T-helper 1 cell treated with Interleukin-12 subunit alpha and Interleukin-12 subunit beta and Interleukin-4 antibody, amounts not matched to agents 30 ng/mL and 1 ng/mL, for 36 hours (primary cell): ENCODE results near the gene SCRN3. TPM values are rescaled to one million over a fixed set of nuclear protein-coding genes. Genes with fewer than 3 reads are reported as not detected.
"Not testable (repeated sequence)": the region's sequence is repeated elsewhere in the genome, so short reads cannot be mapped to it uniquely, and the experiment has no call there.

Experiments used
- intact Hi-C: fragments of 100-400 bp; cut with micrococcal nuclease; formaldehyde crosslinking; loops from one replicate; pipeline ENCODE4 v1.15.1; 2024
- total RNA-seq: library from RNA; stranded (reverse); gene quantifications from 2 replicates; pipeline ENCODE4 v1.2.3, GENCODE V29; 2022

Gene SCRN3
- total RNA-seq: 18.0 and 18.5 TPM in 2 replicates

- intact Hi-C loops: loop anchor here (1.0 to 5.0 kb wide), 12 partner anchors 92 to 1872 kb away; partner anchors contain the start of genes ATF2, CDCA7, GPR155 and LNPK
Observed at GRCh38 chr2:174395284-174395968, at the start of gene SCRN3. Gene SCRN3, plus strand, starts transcription at chr2:174395730. Its CDS starts 2,554 bp downstream, at chr2:174398284.

GRCh38 chr2:174350018-174350417 is 45.5 kb upstream of the SCRN3 start:
- intact Hi-C loops: no loop called here

GRCh38 chr2:174350593-174351181 is 44.8 kb upstream of the SCRN3 start:
- intact Hi-C loops: no loop called here

GRCh38 chr2:174353004-174353403 is 42.5 kb upstream of the SCRN3 start:
- intact Hi-C loops: no loop called here

- intact Hi-C loops: no loop called here
Observed at GRCh38 chr2:174356347-174356746, 39.2 kb upstream of the SCRN3 start.

- intact Hi-C loops: not testable (repeated sequence)
Observed at GRCh38 chr2:174359663-174360062, 35.9 kb upstream of the SCRN3 start.

GRCh38 chr2:174362949-174363348 is 32.6 kb upstream of the SCRN3 start:
- intact Hi-C loops: no loop called here

- intact Hi-C loops: not testable (repeated sequence)
Observed at GRCh38 chr2:174363492-174364225, 31.9 kb upstream of the SCRN3 start.

- intact Hi-C loops: no loop called here
Observed at GRCh38 chr2:174364628-174365027, 30.9 kb upstream of the SCRN3 start.

- intact Hi-C loops: no loop called here
Observed at GRCh38 chr2:174365571-174365970, 30.0 kb upstream of the SCRN3 start.

GRCh38 chr2:174368691-174369090 is 26.8 kb upstream of the SCRN3 start:
- intact Hi-C loops: no loop called here

- intact Hi-C loops: no loop called here
Observed at GRCh38 chr2:174376967-174377366, 18.6 kb upstream of the SCRN3 start.

GRCh38 chr2:174383796-174384195 is 11.7 kb upstream of the SCRN3 start:
- intact Hi-C loops: no loop called here

GRCh38 chr2:174385201-174385600 is 10.3 kb upstream of the SCRN3 start:
- intact Hi-C loops: no loop called here

GRCh38 chr2:174388706-174389105 is 6.8 kb upstream of the SCRN3 start:
- intact Hi-C loops: not testable (repeated sequence)

GRCh38 chr2:174389542-174389941 is 6.0 kb upstream of the SCRN3 start:
- intact Hi-C loops: no loop called here

- intact Hi-C loops: not testable (repeated sequence)
Observed at GRCh38 chr2:174390303-174390702, 5.2 kb upstream of the SCRN3 start.

- intact Hi-C loops: no loop called here
Observed at GRCh38 chr2:174392706-174393105, 2.8 kb upstream of the SCRN3 start.

GRCh38 chr2:174395969-174396630 is 570 bp downstream of the SCRN3 start:
- intact Hi-C loops: loop anchor here (1.0 to 5.0 kb wide), 12 partner anchors 91 to 1871 kb away; partner anchors contain the start of genes ATF2, CDCA7, GPR155 and LNPK

- intact Hi-C loops: loop anchor here (5.0 kb wide), 7 partner anchors 155 to 1870 kb away; partner anchors contain the start of genes LNPK, MTX2 and SP3
Observed at GRCh38 chr2:174397773-174398172, 2.2 kb downstream of the SCRN3 start.

GRCh38 chr2:174399171-174399570 is 3.6 kb downstream of the SCRN3 start:
- intact Hi-C loops: loop anchor here (5.0 kb wide), 7 partner anchors 153 to 1868 kb away; partner anchors contain the start of genes LNPK, MTX2 and SP3
